MG63 (cell line): ENCODE measurements around the gene PRELID2. TPM values are rescaled to one million over a fixed set of nuclear protein-coding genes. Genes with fewer than 3 reads are reported as not detected.
"Not testable (repeated sequence)": the region's sequence is repeated elsewhere in the genome, so short reads cannot be mapped to it uniquely, and the experiment has no call there.

Experiments
- DNase-seq: peaks from one replicate; pipeline ENCODE4 v3.0.0-alpha.2; 2020
- H3K27me3 ChIP-seq: fragments of 250-450 bp; sonication (Bioruptor Pico); 2 replicates; pipeline ENCODE4 v1.5.1; 2020; ENCODE audit warnings: mild to moderate bottlenecking, moderate library complexity
- H3K36me3 ChIP-seq: fragments of 250-450 bp; sonication (Bioruptor Pico); 2 replicates; pipeline ENCODE4 v1.5.1; 2020; ENCODE audit warnings: mild to moderate bottlenecking, moderate library complexity
- H3K4me3 ChIP-seq: fragments of 250-450 bp; sonication (Bioruptor Pico); 2 replicates; pipeline ENCODE4 v1.5.1; 2020; ENCODE audit warnings: mild to moderate bottlenecking, moderate library complexity
- H3K9me3 ChIP-seq: fragments of 250-450 bp; sonication (Bioruptor Pico); 2 replicates; pipeline ENCODE4 v1.5.1; 2020; ENCODE audit warnings: mild to moderate bottlenecking, moderate library complexity
- total RNA-seq: library from RNA; depleted of rRNA; stranded (reverse); fragments of >200 nt; shearing (Covaris generic); gene quantifications from 2 replicates; pipeline ENCODE4 v1.2.3, GENCODE V29; 2014; ENCODE audit warnings: low replicate concordance; rRNA removed

The PRELID2 gene
- total RNA-seq, 1 experiment from 2014 or later = 18.4 TPM

GRCh38 chr5:145738227-145738626 is 96.9 kb downstream of the PRELID2 start:
- no peak overlapping the region for H3K4me3 ChIP-seq
- H3K9me3 ChIP-seq = peaks cover 3% of the 10 kb centered on the region; the same call in 1 of the 2 replicates
- H3K27me3 ChIP-seq = no peaks in the 10 kb centered on the region
- no peak for DNase-seq
- H3K36me3 ChIP-seq = no peaks in the 10 kb centered on the region

GRCh38 chr5:145737578-145737977 is 97.6 kb downstream of the PRELID2 start:
- Histone ChIP-seq H3K4me3 (no peak overlapping the region), H3K36me3 (no peaks in the 10 kb centered on the region), H3K27me3 (no peaks in the 10 kb centered on the region), H3K9me3 (peaks cover 3% of the 10 kb centered on the region; the same call in 1 of the 2 replicates)
- no peak for DNase-seq

GRCh38 chr5:145729956-145730355 is 105.2 kb downstream of the PRELID2 start:
- not testable (repeated sequence) for H3K36me3 ChIP-seq, H3K27me3 ChIP-seq, DNase-seq, H3K4me3 ChIP-seq
- peaks cover 12% of the 10 kb centered on the region for H3K9me3 ChIP-seq

GRCh38 chr5:145723516-145723915 is 111.6 kb downstream of the PRELID2 start:
- H3K27me3 ChIP-seq = no peaks in the 10 kb centered on the region
- no peaks in the 10 kb centered on the region for H3K36me3 ChIP-seq
- H3K9me3 ChIP-seq = peaks cover 7% of the 10 kb centered on the region
- no peak for DNase-seq
- no peak overlapping the region for H3K4me3 ChIP-seq

GRCh38 chr5:145718956-145719355 is 116.2 kb downstream of the PRELID2 start:
- no peak overlapping the region for H3K4me3 ChIP-seq
- DNase-seq = no peak
- H3K9me3 ChIP-seq = no peaks in the 10 kb centered on the region
- H3K27me3 ChIP-seq = no peaks in the 10 kb centered on the region
- H3K36me3 ChIP-seq = no peaks in the 10 kb centered on the region

GRCh38 chr5:145715412-145715811 is 119.7 kb downstream of the PRELID2 start:
- Histone ChIP-seq H3K9me3 (no peaks in the 10 kb centered on the region), H3K27me3 (no peaks in the 10 kb centered on the region), H3K36me3 (no peaks in the 10 kb centered on the region), H3K4me3 (no peak overlapping the region)
- no peak for DNase-seq

- no peaks in the 10 kb centered on the region for H3K9me3 ChIP-seq
- no peaks in the 10 kb centered on the region for H3K27me3 ChIP-seq
- H3K36me3 ChIP-seq = no peaks in the 10 kb centered on the region
- no peak overlapping the region for H3K4me3 ChIP-seq
- DNase-seq = no peak
Measured at GRCh38 chr5:145712245-145712644, 122.9 kb downstream of the PRELID2 start.

GRCh38 chr5:145711417-145711816 is 123.7 kb downstream of the PRELID2 start:
- no peaks in the 10 kb centered on the region for H3K9me3 ChIP-seq
- H3K36me3 ChIP-seq = no peaks in the 10 kb centered on the region
- no peak for DNase-seq
- H3K27me3 ChIP-seq = no peaks in the 10 kb centered on the region
- no peak overlapping the region for H3K4me3 ChIP-seq

Other genes starting within 250 kb of the PRELID2 start
- gene GRXCR2, start 37.7 kb upstream of the PRELID2 start, total RNA-seq = not detected in 2 replicates
- 0.26 and 1.2 TPM in 2 replicates for gene SH3RF2, start 101.2 kb upstream of the PRELID2 start, total RNA-seq